SIG-M5 treated with dmso at 0.1 percent for 504 hours (cell line): ENCODE results near the gene MAGED1.
"Not testable (repeated sequence)": the region's sequence is repeated elsewhere in the genome, so short reads cannot be mapped to it uniquely, and the experiment has no call there.

Source experiments
- DNase-seq: peaks from one replicate; lab custom pipeline; 2025; ENCODE audit not compliant: unreplicated experiment; lab: John Stamatoyannopoulos, UW

The MAGED1 gene

GRCh38 chrX:51893931-51894696 is 691 bp downstream of the MAGED1 start:
- no peak for DNase-seq

DNA sequence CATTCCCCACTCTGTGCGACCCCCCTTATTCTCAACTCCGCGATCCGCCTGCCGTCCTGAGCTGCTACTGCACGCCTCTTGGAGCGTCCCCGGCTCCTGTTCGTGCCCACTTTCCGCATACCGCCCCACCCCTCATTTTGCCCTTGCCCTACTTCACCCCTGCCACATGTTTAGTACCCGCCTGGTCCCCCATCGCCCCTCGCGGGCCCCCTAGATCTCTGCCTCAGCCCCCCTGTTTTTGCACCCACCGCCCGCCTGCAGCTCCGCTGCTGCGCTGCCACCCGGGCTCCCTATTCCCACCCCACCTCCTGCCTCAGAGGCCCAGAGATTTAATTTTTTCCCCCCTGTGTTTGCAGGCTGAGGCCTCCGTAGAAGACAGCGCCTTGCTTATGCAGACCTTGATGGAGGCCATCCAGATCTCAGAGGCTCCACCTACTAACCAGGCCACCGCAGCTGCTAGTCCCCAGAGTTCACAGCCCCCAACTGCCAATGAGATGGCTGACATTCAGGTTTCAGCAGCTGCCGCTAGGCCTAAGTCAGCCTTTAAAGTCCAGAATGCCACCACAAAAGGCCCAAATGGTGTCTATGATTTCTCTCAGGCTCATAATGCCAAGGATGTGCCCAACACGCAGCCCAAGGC is 1.4 kb downstream of the MAGED1 start:
- DNase-seq: no peak

- DNase-seq: no peak
These were observed 3.2 kb downstream of the MAGED1 start for GRCh38 chrX:51896626-51897025.

DNA sequence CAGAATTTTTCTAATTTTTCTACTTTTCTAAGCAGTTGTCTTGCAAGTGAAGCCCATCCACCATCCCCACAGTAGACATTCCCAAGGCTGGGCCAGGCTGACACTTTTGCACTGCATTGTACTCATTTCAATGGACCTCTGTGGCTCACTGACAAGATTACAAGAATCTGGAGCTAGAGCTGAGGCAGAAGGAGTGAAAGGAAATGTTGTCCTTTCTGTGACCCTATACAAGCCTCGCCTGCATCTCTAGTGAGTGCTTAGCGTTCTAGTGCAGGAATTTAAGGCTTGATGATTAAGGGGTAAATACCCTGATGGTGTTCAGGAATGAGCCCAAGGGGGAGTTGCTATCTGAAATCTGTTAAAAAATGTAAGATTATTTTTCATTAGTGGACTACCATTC is 6.3 kb downstream of the MAGED1 start:
- DNase-seq: no peak

DNA sequence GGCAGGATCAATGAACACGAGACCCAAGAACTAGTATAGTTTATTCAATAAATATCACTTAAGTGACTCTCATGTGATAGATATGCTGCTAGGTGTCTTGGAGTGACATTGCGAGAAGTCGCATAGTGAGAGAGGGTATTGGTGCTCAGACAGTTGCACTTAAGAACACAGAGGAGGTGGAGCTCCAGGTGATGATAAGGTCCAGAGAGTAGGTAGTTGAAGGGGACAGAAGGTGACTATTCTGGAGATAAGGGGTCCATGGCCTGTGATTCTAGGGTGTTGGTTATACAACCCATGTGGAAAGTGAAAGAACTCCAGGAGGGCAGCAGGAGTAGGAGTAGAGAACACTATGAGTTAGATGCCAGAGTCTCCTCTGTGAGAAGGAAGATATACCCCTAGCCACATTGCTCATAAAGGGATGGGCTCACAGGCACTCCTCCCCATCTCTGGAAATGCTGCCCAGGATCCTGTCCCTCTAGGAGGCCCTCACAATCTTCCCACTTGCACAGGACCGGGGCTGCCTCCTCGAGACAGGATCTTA is 9.2 kb downstream of the MAGED1 start:
- no peak for DNase-seq

DNA sequence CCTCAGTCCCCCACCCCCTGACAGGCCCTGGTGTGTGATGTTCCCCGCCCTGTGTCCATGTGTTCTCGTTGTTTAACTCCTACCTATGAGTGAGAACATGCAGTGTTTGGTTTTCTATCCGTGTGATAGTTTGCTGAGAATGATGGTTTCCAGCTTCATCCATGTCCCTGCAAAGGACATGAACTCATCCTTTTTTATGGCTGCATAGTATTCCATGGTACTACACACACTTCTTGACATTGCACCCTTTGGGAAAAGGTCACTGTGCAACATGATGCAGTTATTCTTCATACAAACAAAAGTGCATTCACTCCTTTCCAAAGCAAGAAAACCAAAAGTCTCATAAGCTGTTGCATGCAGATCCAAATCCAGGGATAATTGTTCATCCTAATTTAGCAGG is 11.7 kb downstream of the MAGED1 start:
- DNase-seq: not testable (repeated sequence)

- no peak for DNase-seq
These were observed 12.3 kb downstream of the MAGED1 start for GRCh38 chrX:51905711-51906110.

DNA sequence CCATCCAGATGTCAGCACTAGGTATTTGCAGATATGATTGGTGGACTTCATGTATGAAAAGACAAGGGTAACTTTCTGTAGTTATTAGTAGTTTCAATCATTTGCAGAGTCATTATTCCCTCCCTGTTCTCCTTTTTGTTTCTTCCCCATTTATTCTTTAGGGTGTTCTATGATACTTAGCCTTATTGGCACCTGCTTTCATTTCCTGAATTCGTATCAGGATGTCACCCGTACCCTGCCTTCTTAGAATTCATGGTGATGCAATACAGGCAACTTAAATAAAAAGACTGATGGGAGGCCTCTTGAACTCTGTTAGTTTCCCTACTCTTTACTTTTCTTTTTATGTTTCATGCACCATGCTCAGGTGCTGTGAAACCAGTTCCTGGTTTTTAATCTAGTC is 24.2 kb downstream of the MAGED1 start:
- peak; percentile 37 for DNase-seq

DNA sequence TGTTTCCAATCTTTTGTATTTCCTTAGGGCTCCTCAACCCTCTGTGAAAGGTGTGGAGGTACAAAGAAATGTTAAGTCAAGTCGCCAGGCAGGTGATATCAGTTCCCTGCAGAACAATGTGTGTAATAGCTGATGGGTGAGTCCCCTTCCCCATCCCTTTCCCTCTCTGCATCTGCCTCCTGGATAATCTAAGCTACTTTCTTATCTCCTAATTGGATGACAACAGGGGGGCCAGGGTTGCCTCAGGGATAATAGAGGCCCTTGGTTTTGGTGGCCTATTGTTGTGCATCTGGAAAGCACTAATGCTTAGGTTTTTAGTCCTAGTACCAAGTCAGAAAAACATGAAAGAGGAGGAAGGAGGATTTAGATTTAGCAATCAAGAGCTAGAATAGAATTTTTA is 29.1 kb downstream of the MAGED1 start:
- DNase-seq: no peak

DNA sequence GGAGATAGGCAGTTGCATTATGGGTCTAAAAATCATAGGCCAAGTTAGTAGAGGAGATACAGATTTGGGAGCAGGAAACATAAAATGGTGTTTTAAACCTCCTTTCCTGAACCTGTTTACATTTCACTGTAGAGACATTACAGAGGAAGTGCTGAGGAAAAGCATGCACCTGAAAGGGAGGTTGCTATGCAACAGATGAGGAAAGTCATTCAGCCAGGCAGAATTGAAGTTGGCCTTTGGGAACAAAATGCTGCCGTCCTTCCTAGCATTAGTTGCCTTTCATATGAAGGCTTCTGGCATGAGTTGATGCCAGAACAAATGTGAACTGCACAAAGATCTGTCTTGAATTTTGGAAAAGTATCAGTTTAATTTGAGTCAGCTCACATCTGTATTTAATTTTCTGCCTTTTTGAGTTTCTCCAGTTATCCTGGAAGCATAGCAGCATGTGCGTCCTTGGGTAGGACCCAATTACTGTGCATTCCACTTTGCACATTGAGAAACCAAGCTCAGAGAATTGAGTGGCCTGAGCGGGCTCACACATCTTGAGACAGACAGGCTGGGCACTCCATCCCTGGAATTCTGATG is 38.2 kb downstream of the MAGED1 start:
- DNase-seq: no peak
